ENCODE data around the gene SPRYD7.

GRCh38 chr13:49938314-49938713 is 2.2 kb upstream of the SPRYD7 start:
- TF ChIP-seq CTCF (IDR thresholded peaks at IDR 0.05) (no peak), MXI1 (IDR thresholded peaks at IDR 0.05; ENCODE audit: low read depth, low read length) (no peak), RFX5 (IDR thresholded peaks at IDR 0.05; ENCODE audit: low read length) (no peak), TAF1 (IDR thresholded peaks at IDR 0.05; ENCODE audit: borderline replicate concordance, low read depth, low read length) (no peak), TEAD4 (IDR thresholded peaks at IDR 0.05; ENCODE audit: borderline replicate concordance, insufficient read depth) (no peak), FOXJ3 (CRISPR knock-in tag; IDR thresholded peaks at IDR 0.05) (no peak), USF1 (IDR thresholded peaks at IDR 0.05; ENCODE audit: borderline replicate concordance, low read depth) (no peak), FOXM1 (IDR thresholded peaks at IDR 0.05; ENCODE audit: low read depth) (no peak), REST (IDR thresholded peaks at IDR 0.05; ENCODE audit: low read depth, low read length) (no peak), SIN3A (IDR thresholded peaks at IDR 0.05; ENCODE audit: borderline replicate concordance, low read depth, low read length) (no peak), NFIC (IDR thresholded peaks at IDR 0.05; ENCODE audit: borderline replicate concordance) (no peak), RAD21 (IDR thresholded peaks at IDR 0.05; ENCODE audit: low read length) (no peak)
- TF ChIP-seq, protein P1, sequence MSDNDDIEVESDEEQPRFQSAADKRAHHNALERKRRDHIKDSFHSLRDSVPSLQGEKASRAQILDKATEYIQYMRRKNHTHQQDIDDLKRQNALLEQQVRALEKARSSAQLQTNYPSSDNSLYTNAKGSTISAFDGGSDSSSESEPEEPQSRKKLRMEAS (IDR thresholded peaks at IDR 0.05; ENCODE audit: low read depth): no peak

Data from SK-N-SH (cell line).